GM10248 (cell line): ENCODE measurements around the gene OSBPL10.
"Not testable (repeated sequence)": the region's sequence is repeated elsewhere in the genome, so short reads cannot be mapped to it uniquely, and the experiment has no call there.

Source experiments
- CTCF ChIA-PET: fragments of 300-600 bp; sonication (Branson Sonifier 250); formaldehyde crosslinking; extraction: SDS; loops from one replicate; lab custom pipeline; 2021; ENCODE audit warnings: antibody characterized with exemption; lab: Yijun Ruan, JAX
- POLR2A ChIA-PET: fragments of 350-650 bp; sonication (Branson Sonifier 250); formaldehyde crosslinking; extraction: SDS; loops from one replicate; lab custom pipeline; 2020; ENCODE audit warnings: antibody characterized with exemption; lab: Yijun Ruan, JAX
- DNase-seq: peaks from one replicate; pipeline ENCODE4 v3.0.0; 2012; ENCODE audit errors: extremely low spot score
- TF ChIP-seq, protein P1 (sequence below): IDR thresholded peaks from 2 replicates; pipeline ENCODE4 v1.5.1; 2012; ENCODE audit warnings: mild to moderate bottlenecking, low read depth; ENCODE audit errors: extremely low read depth, missing control alignments, control extremely low read depth

OSBPL10 gene

DNA sequence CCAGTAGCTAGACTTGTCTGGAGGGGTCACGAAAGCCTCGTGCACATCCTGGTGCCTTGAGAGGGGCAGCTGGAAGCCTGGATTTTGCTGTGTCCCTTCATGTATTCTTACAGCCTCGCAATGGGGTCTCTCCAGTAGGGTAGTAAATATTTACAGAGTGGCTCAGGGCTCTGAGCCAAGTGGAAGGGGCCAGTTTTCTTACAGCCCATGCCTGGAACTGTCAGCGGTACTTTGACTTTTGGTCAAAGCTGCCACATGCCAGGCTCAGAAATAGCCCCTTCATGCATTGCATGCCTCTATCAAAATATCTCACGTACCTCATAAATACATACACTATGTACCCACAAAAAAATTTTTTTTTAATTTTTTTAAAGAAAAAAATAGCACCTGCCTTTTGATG is 119.2 kb downstream of the OSBPL10 start:
- CTCF ChIA-PET = no interaction called here

DNA sequence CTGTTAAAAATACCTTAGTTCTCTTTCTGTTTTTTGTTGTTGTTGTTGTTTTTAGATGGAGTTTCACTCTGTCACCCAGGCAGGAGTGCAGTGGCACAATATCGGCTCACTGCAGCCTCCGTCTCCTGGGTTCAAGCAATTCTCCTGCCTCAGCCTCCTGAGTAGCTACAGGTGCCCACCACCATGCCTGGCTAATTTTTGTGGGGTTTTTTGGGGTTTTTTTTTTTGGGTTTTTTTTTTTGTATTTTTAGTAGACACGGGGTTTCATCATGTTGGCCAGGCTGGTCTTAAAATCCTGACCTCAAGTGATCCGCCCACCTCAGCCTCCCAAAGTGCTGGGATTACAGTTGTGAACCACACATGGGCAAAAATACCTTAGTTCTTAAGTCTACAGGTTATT is 120.4 kb downstream of the OSBPL10 start:
- POLR2A ChIA-PET, CTCF ChIA-PET, DNase-seq: not testable (repeated sequence)

More for the DNA sequence above, 119.2 kb downstream of the OSBPL10 start:
- TF ChIP-seq, protein P1, sequence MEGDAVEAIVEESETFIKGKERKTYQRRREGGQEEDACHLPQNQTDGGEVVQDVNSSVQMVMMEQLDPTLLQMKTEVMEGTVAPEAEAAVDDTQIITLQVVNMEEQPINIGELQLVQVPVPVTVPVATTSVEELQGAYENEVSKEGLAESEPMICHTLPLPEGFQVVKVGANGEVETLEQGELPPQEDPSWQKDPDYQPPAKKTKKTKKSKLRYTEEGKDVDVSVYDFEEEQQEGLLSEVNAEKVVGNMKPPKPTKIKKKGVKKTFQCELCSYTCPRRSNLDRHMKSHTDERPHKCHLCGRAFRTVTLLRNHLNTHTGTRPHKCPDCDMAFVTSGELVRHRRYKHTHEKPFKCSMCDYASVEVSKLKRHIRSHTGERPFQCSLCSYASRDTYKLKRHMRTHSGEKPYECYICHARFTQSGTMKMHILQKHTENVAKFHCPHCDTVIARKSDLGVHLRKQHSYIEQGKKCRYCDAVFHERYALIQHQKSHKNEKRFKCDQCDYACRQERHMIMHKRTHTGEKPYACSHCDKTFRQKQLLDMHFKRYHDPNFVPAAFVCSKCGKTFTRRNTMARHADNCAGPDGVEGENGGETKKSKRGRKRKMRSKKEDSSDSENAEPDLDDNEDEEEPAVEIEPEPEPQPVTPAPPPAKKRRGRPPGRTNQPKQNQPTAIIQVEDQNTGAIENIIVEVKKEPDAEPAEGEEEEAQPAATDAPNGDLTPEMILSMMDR = no peak
- POLR2A ChIA-PET = no interaction called here
- no peak for DNase-seq

DNA sequence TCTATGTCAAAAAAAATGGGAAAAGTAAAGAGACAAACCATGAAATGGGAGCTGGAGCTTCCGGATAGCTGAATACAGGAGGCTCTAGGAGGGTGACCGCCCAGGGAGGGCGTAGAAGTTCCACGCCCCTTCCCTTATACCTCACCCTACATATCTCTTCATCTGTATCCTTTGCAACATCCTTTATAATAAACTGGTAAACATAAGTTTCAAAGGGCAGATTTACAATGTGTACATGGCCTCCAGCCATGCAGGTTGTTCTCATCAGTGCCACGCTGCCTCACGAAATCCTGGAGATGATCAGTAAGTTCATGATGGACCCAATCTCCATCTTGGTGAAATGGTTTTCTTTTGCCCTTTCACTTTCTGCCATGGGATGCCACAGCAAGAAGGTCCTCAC is 121.8 kb downstream of the OSBPL10 start:
- POLR2A ChIA-PET = no interaction called here
- DNase-seq = no peak
- TF ChIP-seq, protein P1 = no peak
- CTCF ChIA-PET = interaction anchor here (1.0 kb wide), 1 partner anchor 285 kb away, joined by 3 read pairs; no protein-coding TSS in a partner anchor

DNA sequence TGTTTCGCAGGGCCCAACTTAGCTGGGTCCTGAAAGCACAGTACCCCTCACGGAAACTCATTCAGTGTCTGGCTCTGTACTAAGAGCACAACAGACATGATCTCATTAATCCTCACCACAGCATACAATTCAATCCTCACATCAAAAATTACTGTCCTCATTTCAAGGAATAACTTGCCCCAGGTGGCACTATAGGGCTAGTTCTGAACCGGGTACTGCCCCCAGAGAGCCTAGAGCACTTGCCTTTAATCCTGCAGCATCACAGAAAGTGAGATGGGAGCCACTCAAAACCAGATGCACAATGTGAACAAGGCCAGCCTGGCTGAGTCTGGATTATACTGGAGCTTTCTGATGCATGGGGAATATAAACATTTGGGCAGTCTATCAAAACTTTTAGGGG is 122.6 kb downstream of the OSBPL10 start:
- ChIA-PET CTCF (interaction anchor here (1.0 to 1.7 kb wide), 2 partner anchors 11 to 286 kb away, joined by 3 to 4 read pairs; no protein-coding TSS in a partner anchor), POLR2A (no interaction called here)
- TF ChIP-seq, protein P1 = no peak
- DNase-seq = no peak

DNA sequence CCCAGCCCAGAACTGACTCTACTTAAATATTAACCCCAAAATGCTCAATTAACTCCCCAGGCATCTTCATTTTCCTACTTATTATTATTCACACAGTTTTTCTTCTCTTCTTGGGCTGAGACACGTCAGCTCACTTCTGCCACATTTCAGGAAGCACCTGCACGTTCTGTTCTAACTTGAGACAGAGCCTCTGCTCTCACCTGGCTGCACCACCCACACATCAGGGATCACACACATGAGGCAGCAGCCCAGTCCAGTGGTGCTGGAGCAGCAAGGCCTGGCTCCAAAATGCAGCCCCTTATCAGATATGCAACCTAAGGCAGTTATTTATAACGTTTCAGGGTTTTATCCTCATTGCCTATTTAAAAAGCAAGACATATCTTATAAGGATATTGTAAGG is 127.5 kb downstream of the OSBPL10 start:
- ChIA-PET POLR2A (no interaction called here), CTCF (no interaction called here)
- TF ChIP-seq, protein P1 = no peak
- no peak for DNase-seq

DNA sequence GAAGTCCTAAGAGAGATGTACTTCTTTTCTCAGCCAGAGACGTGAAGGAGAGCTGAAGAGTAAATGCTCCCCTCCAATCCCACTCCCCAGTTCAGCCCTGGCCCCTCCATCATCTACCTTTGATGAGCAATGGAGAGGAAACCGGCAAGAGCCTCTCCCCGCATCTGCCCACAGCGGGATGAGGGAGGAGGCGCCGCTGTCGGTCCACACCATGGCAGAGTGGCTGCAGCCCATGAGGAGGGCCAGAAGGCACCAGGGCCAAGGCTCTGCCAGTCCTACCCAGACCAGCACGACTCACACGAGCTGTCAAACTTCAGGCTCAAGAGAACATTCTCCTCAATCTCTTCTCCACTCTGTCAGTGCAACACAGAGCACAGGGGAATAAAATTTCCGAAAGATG is 129.8 kb downstream of the OSBPL10 start:
- TF ChIP-seq, protein P1 = no peak
- CTCF ChIA-PET = no interaction called here
- POLR2A ChIA-PET = no interaction called here
- DNase-seq = no peak

DNA sequence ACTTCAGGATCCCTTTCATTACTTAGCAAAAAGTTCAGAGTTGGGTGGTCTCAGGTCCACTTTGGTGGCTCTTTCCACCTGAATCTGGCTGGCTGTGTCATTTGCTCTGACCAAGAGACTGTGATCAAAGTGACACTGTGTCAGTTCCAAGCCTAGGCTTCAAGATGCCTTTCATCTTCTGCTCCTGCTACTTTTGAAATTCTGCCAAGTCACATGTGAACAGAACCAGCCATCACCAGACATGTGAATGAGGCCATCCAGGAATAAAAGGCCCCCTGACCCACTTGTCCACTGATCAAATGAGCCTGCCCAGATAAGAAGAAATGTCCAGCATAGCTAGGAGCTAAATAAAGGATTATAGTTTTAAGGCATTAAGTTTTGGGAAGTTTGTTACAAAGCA is 132.2 kb downstream of the OSBPL10 start:
- ChIA-PET POLR2A (no interaction called here), CTCF (no interaction called here)
- DNase-seq = no peak
- TF ChIP-seq, protein P1 = no peak
